Sigmoid colon (tissue), 7 donors: ENCODE results near the gene U2AF2. TPM values are rescaled to one million over a fixed set of nuclear protein-coding genes. Genes with fewer than 3 reads are reported as not detected.
A peak's percentile ranks its signal among the peaks of the same experiment; 100 is the strongest.

Source experiments
- DNase-seq: peaks from one replicate; pipeline ENCODE4 v3.0.0-alpha.2; 2019
- H3K27ac ChIP-seq, 4 donors: fragments of 200-600 bp; sonication (generic); one replicate each; pipeline ENCODE4 v1.5.1; 2016 to 2019; ENCODE audit warnings: mild to moderate bottlenecking in 1 of 4
- H3K27me3 ChIP-seq, 3 donors: fragments of 200-600 bp; sonication (generic); one replicate each; pipeline ENCODE4 v1.5.1; 2019; ENCODE audit warnings: mild to moderate bottlenecking in 1 of 3
- H3K36me3 ChIP-seq, 4 donors: fragments of 200-600 bp; sonication (generic); one replicate each; pipeline ENCODE4 v1.5.1; 2016 to 2019
- H3K4me1 ChIP-seq, 4 donors: fragments of 200-600 bp; sonication (generic); one replicate each; pipeline ENCODE4 v1.5.1; 2017 to 2019
- H3K4me3 ChIP-seq, 4 donors: fragments of 200-600 bp; sonication (generic); one replicate each; pipeline ENCODE4 v1.5.1; 2017 to 2019; ENCODE audit warnings: mild to moderate bottlenecking in 2 of 4, moderate library complexity in 1 of 4
- H3K9me3 ChIP-seq, 4 donors: fragments of 200-600 bp in 3 of 4; sonication (generic) in 3 of 4; one replicate each; pipeline versions ENCODE4 v1.5.1 to v1.6.1; 2013 to 2019
- EP300 ChIP-seq, 4 donors: sonication (generic); formaldehyde crosslinking; IDR thresholded peaks; one replicate each; pipeline ENCODE4 v1.6.1; 2017; ENCODE audit warnings: antibody characterized with exemption in 4 of 4
- POLR2A ChIP-seq, 2 donors: fragments of 450-650 bp; IDR thresholded peaks; one replicate each; pipeline ENCODE4 v1.6.1; 2016; ENCODE audit warnings: antibody characterized with exemption in 2 of 2, mild to moderate bottlenecking in 2 of 2, moderate library complexity in 2 of 2
- POLR2AphosphoS5 ChIP-seq, 4 donors: sonication (generic); formaldehyde crosslinking; IDR thresholded peaks; one replicate each; pipeline ENCODE4 v1.6.1; 2017; ENCODE audit warnings: antibody characterized with exemption in 4 of 4
- WGBS, 2 donors: extraction: QIAGEN DNeasy Blood & Tissue Kit; methylation state at CpG; one replicate each; pipeline ENCODE4 v1.1.7; 2013; 5-methylcytosine and 5-hydroxymethylcytosine counted together
- intact Hi-C: fragments of 100-400 bp; cut with DNase I; formaldehyde crosslinking; loops from one replicate; pipeline ENCODE4 v1.15.1; 2023
- polyA plus RNA-seq, 3 donors: library from polyadenylated mRNA; stranded (reverse); fragments of 200-250 nt; gene quantifications; one replicate each; pipeline ENCODE4 v1.2.3, GENCODE V29; 2013
- total RNA-seq, 4 donors: library from RNA; depleted of rRNA; stranded (reverse); fragments of >200 nt; gene quantifications; one replicate each; pipeline ENCODE4 v1.1.0, GENCODE V29; 2016
- TF ChIP-seq, protein P1 (sequence below), 4 experiments: fragments of 450-650 bp in 3 of 4; fragments of 200-600 bp in 1 of 4; IDR thresholded peaks; one replicate each; pipeline ENCODE4 v1.5.1; 2016 to 2019; ENCODE audit warnings: antibody characterized with exemption in 4 of 4, mild to moderate bottlenecking in 3 of 4, moderate library complexity in 2 of 4
- donor health status: healthy with polysubstance abuse.
- donor health status: Bipolar disorder and iron deficiency.
- donor health status: healthy.

Gene U2AF2
- total and polyA plus RNA-seq, 7 donors, result 52.1 to 162 (median 79.7) TPM

DNA sequence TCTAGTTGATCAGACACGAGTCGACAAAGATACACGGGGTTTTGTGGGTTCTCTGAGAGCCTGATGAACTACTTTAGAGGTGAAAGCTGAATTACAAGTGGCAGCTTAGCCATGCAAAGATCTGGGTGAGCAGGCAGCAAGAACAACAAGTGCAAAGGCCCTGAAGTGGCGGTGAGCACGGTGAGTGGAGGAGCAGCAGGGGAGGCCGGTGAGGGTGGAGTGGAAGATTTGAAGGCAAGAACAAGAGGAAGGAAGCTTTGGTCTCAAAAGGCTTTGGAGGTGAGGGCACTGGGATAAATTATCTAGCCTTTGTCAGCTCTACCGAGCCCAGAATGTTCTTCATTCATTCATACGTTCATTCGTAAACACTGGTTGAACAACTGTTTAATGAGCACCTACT, 48.0 kb upstream of the U2AF2 start:
- peaks cover 0 to 43% (median 32%) of the 10 kb centered on the region in 4 donors for H3K4me1 ChIP-seq

DNA sequence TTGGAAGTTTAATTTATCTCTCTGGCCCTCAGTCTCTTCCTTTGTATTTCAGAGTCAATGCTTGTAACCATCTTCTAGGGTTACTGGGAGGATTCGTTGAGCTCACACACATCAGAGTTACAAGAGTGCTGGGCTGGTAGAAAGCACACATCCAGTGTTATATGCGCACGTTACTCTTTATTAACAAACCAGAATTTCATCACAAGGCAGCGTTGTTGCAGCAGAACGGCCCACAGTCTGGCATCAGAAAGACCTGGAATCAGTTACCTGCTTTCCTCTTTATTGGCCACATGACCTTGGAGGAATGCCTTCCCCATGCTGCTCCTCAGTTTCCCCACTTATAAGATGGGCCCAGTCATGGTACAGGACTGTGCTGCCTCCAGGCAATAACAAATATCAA, 45.5 kb upstream of the U2AF2 start:
- Histone ChIP-seq H3K27ac (no peak overlapping the region), H3K4me3 (no peak overlapping the region), H3K36me3 (peaks cover 0 to 25% (median 7%) of the 10 kb centered on the region in 4 donors), H3K4me1 (peaks cover 0 to 42% (median 27%) of the 10 kb centered on the region in 4 donors), H3K27me3 (no peaks in the 10 kb centered on the region), H3K9me3 (no peaks in the 10 kb centered on the region)
- DNase-seq, result no peak
- 90 to 93% methylated on average over 5 of the region's 5 CpGs for WGBS, 2 donors
- intact Hi-C loops, result no loop called here
- TF ChIP-seq POLR2AphosphoS5 (IDR thresholded peaks at IDR 0.05) (no peak), EP300 (IDR thresholded peaks at IDR 0.05) (no peak), POLR2A (IDR thresholded peaks at IDR 0.05) (no peak)
- TF ChIP-seq, protein P1, sequence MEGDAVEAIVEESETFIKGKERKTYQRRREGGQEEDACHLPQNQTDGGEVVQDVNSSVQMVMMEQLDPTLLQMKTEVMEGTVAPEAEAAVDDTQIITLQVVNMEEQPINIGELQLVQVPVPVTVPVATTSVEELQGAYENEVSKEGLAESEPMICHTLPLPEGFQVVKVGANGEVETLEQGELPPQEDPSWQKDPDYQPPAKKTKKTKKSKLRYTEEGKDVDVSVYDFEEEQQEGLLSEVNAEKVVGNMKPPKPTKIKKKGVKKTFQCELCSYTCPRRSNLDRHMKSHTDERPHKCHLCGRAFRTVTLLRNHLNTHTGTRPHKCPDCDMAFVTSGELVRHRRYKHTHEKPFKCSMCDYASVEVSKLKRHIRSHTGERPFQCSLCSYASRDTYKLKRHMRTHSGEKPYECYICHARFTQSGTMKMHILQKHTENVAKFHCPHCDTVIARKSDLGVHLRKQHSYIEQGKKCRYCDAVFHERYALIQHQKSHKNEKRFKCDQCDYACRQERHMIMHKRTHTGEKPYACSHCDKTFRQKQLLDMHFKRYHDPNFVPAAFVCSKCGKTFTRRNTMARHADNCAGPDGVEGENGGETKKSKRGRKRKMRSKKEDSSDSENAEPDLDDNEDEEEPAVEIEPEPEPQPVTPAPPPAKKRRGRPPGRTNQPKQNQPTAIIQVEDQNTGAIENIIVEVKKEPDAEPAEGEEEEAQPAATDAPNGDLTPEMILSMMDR (IDR thresholded peaks at IDR 0.05), result no peak

More for the DNA sequence above, 48.0 kb upstream of the U2AF2 start:
- intact Hi-C loops, result loop anchor here (1.0 kb wide), 1 partner anchor 90 kb away; no protein-coding TSS in a partner anchor
- no peak for DNase-seq
- 75 to 80% methylated on average over 9 of the region's 9 CpGs for WGBS, 2 donors
- no peaks in the 10 kb centered on the region for H3K9me3 ChIP-seq
- H3K27me3 ChIP-seq, result no peaks in the 10 kb centered on the region
- peaks cover 0 to 16% (median 7%) of the 10 kb centered on the region in 4 donors for H3K36me3 ChIP-seq
- H3K4me3 ChIP-seq, result no peak overlapping the region
- no peak for TF ChIP-seq EP300 (IDR thresholded peaks at IDR 0.05)
- no peak for TF ChIP-seq POLR2A (IDR thresholded peaks at IDR 0.05)
- TF ChIP-seq, protein P1 (IDR thresholded peaks at IDR 0.05), result no peak
- no peak for TF ChIP-seq POLR2AphosphoS5 (IDR thresholded peaks at IDR 0.05)
- H3K27ac ChIP-seq, result peak overlapping the region; percentile 95 to 98 (median 96)

DNA sequence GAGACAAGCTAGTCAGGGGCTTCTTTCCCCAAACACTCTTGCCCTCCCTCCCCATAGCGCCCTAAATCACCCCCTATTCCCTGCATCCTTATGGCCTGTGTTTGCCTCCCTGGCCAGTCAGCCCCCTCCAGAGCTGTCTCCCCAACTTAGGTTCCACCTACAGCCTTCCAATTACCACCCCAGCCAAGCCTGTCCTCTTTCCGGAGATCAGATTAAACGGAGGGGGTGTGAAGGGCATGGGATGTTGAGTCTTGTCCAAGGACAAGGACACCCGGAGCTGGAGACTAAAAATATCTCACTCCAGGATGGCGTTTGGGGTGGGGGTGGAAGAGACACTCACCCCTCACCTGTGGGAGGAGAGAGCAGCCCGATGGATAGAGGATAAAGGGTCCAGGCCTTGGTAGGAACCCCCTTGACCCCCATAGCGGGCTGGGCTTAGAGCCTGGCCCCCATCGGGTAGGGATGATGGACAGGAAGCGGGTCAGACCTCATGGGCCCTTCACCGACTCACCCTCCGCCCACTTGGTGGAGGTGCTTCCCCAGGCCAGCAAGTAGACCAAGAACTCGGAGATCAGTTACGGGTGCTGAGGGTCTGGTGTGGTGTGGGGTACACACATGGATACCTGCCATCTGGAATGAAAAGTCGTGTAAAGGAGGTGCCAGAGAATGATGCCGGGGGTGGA, 43.4 kb upstream of the U2AF2 start:
- Histone ChIP-seq H3K27ac (no peak overlapping the region), H3K36me3 (peaks cover 12 to 44% (median 26%) of the 10 kb centered on the region in 4 donors), H3K4me1 (peaks cover 0 to 30% (median 13%) of the 10 kb centered on the region in 4 donors), H3K27me3 (no peaks in the 10 kb centered on the region), H3K9me3 (no peaks in the 10 kb centered on the region), H3K4me3 (no peak overlapping the region)
- TF ChIP-seq, protein P1 (IDR thresholded peaks at IDR 0.05), result no peak
- no peak for DNase-seq
- intact Hi-C loops, result no loop called here
- 86 to 88% methylated on average over 15 of the region's 15 CpGs for WGBS, 2 donors

DNA sequence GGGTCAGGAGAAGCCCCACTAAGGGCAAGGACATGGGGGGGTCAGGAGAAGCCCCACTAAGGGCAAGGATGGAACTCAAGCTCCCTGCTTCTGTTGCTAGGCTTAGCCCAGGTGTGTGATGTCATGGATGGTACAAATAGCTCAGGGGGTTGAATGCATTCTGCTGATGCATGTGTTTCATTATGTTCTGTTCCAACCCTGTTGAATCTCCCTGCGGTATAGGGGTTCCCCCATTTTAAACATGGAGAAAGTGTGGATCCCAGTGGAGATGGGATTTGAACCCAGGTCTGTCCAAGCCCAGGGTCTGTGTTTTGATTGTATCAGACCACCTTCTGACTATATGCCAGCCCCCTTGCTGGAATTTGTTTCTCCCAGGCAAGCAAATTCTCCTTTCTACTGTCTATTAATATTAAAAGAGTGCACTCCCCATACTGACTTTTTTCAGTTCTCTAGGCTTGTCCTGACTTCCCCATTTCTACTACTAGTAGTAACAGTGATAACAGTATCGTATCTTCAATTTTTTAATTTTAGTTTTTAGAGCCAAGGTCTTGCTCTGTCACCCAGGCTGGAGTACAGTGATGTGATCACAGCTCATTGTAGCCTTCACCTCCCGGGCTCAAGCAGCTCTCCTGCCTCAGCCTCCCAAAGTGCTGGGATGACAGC, 42.7 kb upstream of the U2AF2 start:
- 80 to 92% methylated on average over 3 of the region's 3 CpGs for WGBS, 2 donors
- no peak overlapping the region for H3K27ac ChIP-seq
- H3K36me3 ChIP-seq, result peaks cover 17 to 51% (median 31%) of the 10 kb centered on the region in 4 donors
- peaks cover 0 to 23% (median 7%) of the 10 kb centered on the region in 4 donors for H3K4me1 ChIP-seq
- no peak for DNase-seq
- intact Hi-C loops, result no loop called here
- TF ChIP-seq EP300 (IDR thresholded peaks at IDR 0.05), result no peak
- TF ChIP-seq, protein P1 (IDR thresholded peaks at IDR 0.05), result no peak
- TF ChIP-seq POLR2A (IDR thresholded peaks at IDR 0.05), result no peak
- TF ChIP-seq POLR2AphosphoS5 (IDR thresholded peaks at IDR 0.05), result no peak
- H3K4me3 ChIP-seq, result no peak overlapping the region
- no peaks in the 10 kb centered on the region for H3K27me3 ChIP-seq
- H3K9me3 ChIP-seq, result no peaks in the 10 kb centered on the region
